ENCODE data around the gene INHBA.

Gene INHBA

GRCh38 chr7:41701068-41701941, 1.6 kb downstream of the INHBA start:
- TF ChIP-seq ZNF274 (IDR thresholded peaks at IDR 0.05; ENCODE audit: low read depth, low read length), result no peak
- H3K4me3 ChIP-seq (ENCODE audit: low read length), result no peak overlapping the region

GRCh38 chr7:41700044-41700471, 2.8 kb downstream of the INHBA start:
- TF ChIP-seq ZNF274 (IDR thresholded peaks at IDR 0.05; ENCODE audit: low read depth, low read length), result no peak

DNA sequence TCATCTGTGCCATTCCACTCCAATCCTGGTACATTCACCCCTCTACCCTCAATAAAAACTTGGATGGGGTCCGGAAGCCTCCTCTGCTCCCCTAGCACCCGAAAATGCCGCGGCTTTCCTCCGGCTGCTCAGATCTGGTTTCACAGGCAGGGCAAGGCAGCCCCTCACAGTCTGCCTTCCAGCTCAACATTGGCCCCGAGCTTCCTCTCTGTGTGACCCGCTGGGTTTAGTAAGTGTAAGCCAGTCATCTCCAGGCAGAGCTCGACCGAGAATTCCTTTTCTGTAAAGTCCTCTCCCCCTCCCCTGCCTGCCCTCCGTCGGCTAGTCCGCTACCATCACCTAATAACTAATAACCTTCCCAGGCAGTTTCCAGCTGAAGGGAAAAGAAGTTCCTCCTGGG, 3.4 kb downstream of the INHBA start:
- no peak for TF ChIP-seq ZNF274 (IDR thresholded peaks at IDR 0.05; ENCODE audit: low read depth, low read length)
- no peak overlapping the region for H3K4me3 ChIP-seq (ENCODE audit: low read length)

More at GRCh38 chr7:41700044-41700471, 2.8 kb downstream of the INHBA start:
- H3K4me3 ChIP-seq (ENCODE audit: low read length), result no peak overlapping the region

- no peak for TF ChIP-seq ZNF274 (IDR thresholded peaks at IDR 0.05; ENCODE audit: low read depth, low read length)
- H3K4me3 ChIP-seq (ENCODE audit: low read length), result no peak overlapping the region
These were observed 4.2 kb downstream of the INHBA start for GRCh38 chr7:41698726-41699125.

- no peak overlapping the region for H3K4me3 ChIP-seq (ENCODE audit: low read length)
- no peak for TF ChIP-seq ZNF274 (IDR thresholded peaks at IDR 0.05; ENCODE audit: low read depth, low read length)
These were observed 4.8 kb downstream of the INHBA start for GRCh38 chr7:41698114-41698513.

- no peak overlapping the region; the same call in 1 of the 2 replicates for H3K4me3 ChIP-seq (ENCODE audit: low read length)
- TF ChIP-seq ZNF274 (IDR thresholded peaks at IDR 0.05; ENCODE audit: low read depth, low read length), result no peak
These were observed 6.5 kb downstream of the INHBA start for GRCh38 chr7:41696323-41696916.

DNA sequence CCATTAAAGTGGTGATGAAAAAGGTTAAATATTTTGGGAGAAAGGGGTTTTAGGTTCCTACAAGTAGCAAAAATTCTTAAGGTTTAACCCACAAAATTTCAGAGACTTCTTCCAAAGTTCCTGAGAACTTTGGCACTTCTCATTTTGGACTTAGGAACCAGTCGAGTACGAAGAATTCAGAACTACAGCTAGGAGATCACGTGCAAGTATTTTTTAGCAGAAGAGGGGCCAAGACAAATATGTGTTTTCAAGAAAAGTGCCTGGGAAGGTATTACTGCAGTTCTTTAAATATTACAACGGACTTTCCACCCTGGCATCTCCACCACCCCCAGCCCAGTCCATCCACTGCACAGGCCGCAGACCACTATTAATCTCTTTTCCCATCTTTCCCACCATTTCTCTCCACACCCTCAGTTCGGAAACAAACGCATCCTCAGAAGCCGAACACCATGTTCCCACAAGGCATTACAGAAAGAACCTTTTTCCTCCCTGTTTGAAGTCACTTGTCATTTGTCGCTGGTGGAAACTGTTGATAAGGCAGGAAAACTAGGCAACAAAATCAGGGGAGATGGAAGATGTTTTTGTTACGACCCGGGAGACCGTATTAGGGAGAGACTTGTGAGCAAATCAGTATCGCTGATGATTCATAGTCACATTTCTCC, 7.1 kb downstream of the INHBA start:
- no peak overlapping the region; the same call in 1 of the 2 replicates for H3K4me3 ChIP-seq (ENCODE audit: low read length)
- TF ChIP-seq ZNF274 (IDR thresholded peaks at IDR 0.05; ENCODE audit: low read depth, low read length), result no peak

DNA sequence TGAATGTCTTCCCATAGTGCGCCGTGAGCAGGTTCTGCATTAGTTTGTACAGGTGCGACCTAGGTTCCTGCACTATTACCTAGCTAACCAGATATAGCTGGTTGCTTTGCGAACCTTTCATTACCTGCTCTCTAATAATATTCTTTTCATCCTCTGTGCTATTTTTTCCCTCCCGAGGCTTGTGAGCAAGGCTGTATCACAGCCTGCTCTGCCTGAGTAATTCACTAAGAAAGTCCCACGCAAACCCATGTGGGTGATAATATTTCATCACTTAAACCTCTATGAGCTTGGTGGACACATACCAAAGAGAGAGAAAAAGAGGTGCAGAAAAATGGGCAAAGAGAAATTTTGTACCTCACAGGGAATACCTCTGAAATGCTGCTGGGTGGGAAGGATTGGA, 8.4 kb downstream of the INHBA start:
- TF ChIP-seq ZNF274 (IDR thresholded peaks at IDR 0.05; ENCODE audit: low read depth, low read length), result no peak
- H3K4me3 ChIP-seq (ENCODE audit: low read length), result no peak overlapping the region

DNA sequence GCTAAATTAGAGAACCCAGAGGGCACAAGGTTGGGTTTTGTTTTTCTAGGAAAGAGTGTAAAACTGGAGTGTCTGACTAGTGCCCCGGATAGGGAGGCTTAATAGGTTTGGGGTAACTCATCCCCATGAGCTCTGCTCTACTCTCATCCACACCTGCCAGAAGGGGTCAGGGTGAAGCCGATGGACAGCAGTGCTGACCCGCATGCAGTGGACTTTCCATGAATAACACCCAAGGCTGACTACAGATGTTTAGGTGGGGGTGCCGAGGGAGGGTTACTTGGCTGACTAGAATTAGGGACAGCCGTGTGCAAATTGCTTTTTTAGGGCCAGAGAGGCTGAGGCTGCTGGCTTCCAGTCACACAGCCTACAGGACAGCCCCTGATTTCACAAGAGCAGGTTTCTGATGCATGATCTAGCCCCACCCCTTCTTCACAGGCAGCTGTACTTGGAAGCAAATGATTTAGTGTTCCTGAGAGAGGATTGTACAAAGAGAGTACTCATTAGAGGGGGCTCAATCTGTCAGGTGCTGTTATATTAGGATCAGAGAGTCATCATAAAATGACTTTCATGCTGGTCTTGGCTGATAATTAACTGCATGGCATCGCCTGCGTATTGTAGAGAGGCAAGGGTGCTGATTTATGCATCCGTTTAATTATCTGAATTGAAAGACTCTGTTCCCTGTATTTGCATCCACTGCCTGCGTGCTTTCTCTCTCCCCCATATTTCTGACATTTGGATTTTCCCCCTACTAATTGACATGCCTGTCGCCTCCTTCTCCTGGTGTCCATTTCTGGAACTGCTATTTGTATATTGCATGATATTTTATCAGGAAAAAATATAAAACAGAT, 9.5 kb downstream of the INHBA start:
- H3K4me3 ChIP-seq (ENCODE audit: low read length), result no peak overlapping the region
- no peak for TF ChIP-seq ZNF274 (IDR thresholded peaks at IDR 0.05; ENCODE audit: low read depth, low read length)

DNA sequence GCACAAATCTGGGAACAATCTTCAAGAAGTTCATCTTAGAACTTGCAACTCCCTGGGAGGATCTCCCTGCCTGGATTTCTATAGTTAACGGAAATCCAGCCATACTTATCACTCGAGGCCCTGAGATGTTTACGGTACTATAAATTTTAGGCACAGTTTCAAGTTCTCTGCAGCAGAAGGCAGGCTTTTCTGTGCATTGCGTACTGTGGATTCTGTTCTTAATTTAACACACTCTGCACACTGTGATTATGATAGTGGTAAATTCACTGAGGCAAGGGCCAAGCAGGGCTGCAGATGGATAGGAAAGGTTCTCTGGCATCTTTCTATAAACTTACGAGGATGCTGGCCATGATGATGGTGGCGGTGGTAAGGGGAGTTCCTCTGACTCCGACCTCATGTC, 10.6 kb downstream of the INHBA start:
- no peak for TF ChIP-seq ZNF274 (IDR thresholded peaks at IDR 0.05; ENCODE audit: low read depth, low read length)

DNA sequence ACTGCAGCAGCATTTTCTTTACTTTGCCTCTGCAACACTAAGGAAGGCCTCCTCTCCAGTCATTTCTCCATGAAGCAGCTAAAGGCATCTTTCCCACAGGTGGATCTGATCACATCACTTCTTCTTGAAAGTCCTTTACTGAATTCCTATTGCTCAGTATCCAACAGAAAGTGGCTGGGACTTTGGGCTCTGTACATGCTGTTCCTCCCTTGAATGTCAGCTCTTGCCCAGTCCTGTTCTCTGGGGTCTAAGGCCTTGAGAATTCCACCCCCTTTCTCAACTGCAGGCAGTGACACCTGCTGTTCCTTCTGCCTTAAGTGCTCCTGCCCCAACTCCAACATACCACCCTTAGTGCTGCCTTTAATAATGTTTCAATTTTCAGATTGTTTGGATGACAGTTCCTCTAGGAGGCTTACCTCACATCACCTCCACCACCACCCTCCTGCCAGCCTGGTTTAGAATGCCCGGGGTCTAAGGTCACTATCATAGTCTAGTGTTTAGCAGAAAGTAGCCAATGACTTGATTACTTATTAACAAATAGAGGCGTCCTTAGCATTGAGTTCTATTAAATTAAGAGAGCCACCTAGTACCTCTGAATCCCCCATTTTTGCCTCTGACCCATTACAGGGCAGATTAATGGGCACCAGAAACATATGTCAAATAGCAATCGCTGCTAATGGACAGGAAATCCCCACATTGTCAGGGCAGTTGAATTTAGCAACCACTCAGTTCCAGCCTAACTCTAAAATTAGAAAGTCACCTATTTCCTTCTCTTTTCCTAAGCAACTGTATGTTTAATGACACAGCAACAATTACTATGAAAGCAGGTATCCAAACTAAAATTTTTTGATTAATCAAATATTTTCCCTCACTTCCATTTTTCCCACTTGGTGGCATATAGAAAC, 11.4 kb downstream of the INHBA start:
- TF ChIP-seq ZNF274 (IDR thresholded peaks at IDR 0.05; ENCODE audit: low read depth, low read length), result no peak

More for the DNA sequence above, 10.6 kb downstream of the INHBA start:
- H3K4me3 ChIP-seq (ENCODE audit: low read length), result no peak overlapping the region

DNA sequence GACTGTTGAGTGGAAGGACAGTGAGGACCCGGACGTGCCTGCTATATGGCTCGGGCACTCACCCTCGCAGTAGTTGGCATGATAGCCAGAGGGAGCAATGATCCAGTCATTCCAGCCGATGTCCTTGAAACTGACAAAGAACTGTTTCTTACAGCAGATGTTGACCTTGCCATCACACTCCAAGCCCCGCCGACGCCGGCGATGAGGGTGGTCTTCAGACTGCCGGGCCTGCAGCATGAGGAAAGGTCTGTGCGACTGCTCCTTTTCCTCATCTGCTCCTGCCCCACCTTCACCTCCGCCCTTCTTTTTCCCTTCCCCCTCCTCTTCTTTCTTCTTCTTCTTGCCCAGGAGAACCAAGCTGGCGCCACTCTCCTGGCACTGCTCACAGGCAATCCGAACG, 13.1 kb downstream of the INHBA start:
- no peak for TF ChIP-seq ZNF274 (IDR thresholded peaks at IDR 0.05; ENCODE audit: low read depth, low read length)
- H3K4me3 ChIP-seq (ENCODE audit: low read length), result no peak overlapping the region

More for the DNA sequence above, 11.4 kb downstream of the INHBA start:
- no peak overlapping the region for H3K4me3 ChIP-seq (ENCODE audit: low read length)

DNA sequence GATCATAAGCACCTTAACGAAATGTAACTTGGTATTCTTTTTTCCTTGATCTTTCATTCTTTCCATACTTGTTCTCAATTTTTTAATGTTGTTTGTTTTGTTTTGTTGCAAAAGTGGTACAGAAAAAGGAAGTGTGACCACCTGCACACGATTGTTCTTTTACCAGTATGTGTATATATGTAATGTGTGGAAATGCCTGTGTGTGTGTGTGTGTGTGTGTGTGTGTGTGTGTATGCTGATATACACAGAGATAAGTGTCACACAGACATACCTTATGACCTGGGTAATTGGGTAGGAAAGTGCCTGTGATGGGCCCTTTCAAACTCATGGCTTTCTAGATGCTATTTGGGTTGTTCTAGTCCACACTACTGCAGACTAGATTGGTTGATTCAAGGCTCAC, 14.0 kb downstream of the INHBA start:
- no peak for TF ChIP-seq ZNF274 (IDR thresholded peaks at IDR 0.05; ENCODE audit: low read depth, low read length)
- no peak overlapping the region for H3K4me3 ChIP-seq (ENCODE audit: low read length)

Measured in GM08714 (cell line).